IPS DF 19.7 (cell line): ENCODE measurements around the gene GPATCH2.

Experiments used
- DNase-seq: peaks from one replicate; pipeline ENCODE4 v3.0.0-alpha.2; 2013; ENCODE audit warnings: low read depth, low spot score

Gene GPATCH2

GRCh38 chr1:217630711-217631591, at the start of gene GPATCH2, which contains the start of gene SPATA17:
Gene GPATCH2, minus strand, starts transcription at chr1:217631090. Its CDS starts 119 bp downstream, at chr1:217630971.
Gene SPATA17, plus strand, starts transcription at chr1:217631344. Its CDS starts 35 bp downstream, at chr1:217631379.
- peak; percentile 52 for DNase-seq

- DNase-seq = no peak
Observed at GRCh38 chr1:217674028-217674729, 43.3 kb upstream of the GPATCH2 start.

DNA sequence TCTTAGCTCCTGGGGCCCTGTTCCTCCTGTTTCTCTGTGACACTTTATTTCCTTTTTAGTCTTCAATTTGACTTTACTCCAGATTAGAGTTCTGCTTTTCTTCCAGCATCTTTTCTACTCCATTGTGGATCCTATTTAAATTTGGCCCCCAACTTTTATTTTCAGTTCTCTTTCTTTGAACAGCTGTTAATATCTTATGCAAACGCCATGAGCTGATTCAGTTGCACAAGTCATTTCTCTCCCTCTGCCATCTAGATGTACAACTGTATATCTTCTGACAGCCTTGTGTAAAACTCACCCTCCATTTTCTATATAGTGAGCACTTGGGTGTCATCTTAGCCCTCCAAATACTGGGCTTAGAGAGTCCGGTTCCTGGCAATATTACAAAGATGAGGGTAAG, 42.5 kb upstream of the GPATCH2 start:
- no peak for DNase-seq

- no peak for DNase-seq
Observed at GRCh38 chr1:217668351-217668940, 37.6 kb upstream of the GPATCH2 start.

DNA sequence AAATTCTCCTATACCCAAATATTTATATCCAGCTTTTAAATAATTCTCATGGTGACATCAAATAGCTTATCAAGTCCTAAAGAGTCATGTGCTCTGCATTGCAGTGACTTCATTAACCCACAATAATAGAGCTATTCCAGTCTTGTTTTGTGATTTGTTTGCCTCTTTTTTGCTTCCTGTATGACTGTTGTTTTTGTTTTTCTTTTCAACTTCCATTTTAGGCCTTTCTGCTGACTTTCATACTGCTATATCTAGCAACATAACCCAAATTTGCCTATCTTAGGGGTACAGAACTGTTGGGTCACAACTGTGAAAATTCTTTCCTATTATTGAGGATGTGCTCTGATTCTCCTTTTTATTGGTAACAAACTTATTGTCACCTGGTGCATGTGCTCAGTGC, 30.5 kb upstream of the GPATCH2 start:
- no peak for DNase-seq

GRCh38 chr1:217660353-217661062, 29.6 kb upstream of the GPATCH2 start:
- no peak for DNase-seq

GRCh38 chr1:217650674-217651073, 19.8 kb upstream of the GPATCH2 start:
- no peak for DNase-seq

GRCh38 chr1:217647791-217648190, 16.9 kb upstream of the GPATCH2 start:
- DNase-seq = no peak

GRCh38 chr1:217642455-217642854, 11.6 kb upstream of the GPATCH2 start:
- DNase-seq = no peak

DNA sequence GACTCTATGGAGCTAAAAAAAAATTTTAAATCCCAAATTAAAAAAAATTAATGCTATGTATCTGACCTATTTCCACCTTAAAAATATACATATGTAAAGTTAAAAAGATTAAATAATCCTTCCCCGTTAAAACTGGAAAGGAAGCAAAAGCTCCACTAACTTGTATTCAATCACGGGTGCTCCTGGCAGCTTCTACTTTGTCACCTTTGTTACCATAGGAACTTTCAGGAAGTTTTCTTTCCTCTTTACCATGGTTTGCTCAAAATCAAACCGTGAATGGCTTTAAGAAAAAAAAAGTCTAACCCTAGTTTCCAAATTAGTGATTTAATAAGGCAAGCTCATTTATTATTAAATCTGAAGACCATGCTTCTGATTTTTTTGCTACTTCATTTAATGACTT, 3.5 kb downstream of the GPATCH2 start:
- no peak for DNase-seq

DNA sequence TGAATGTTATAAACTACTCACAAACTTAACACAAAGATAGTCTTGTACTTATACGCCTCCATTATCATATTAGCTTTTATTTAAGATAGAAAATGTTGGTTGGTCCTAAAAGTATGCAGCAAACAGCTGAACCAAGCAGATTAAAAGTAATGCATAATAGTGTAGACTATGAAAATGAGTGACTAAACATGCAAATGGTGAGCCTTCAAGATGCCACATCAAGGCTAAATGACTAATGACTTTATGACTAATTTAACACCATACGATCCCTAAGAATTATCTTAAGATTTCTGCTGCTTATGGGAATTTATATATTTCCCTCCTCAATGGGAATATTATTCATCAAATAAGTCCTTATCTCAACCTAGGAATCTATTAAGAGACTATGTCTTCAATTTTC, 4.6 kb downstream of the GPATCH2 start:
- DNase-seq = no peak

- DNase-seq = no peak
Observed at GRCh38 chr1:217622042-217622441, 8.8 kb downstream of the GPATCH2 start.

GRCh38 chr1:217620814-217621213, 10.1 kb downstream of the GPATCH2 start:
- DNase-seq = no peak

GRCh38 chr1:217617126-217617525, 13.8 kb downstream of the GPATCH2 start:
- DNase-seq = no peak

- DNase-seq = no peak
Observed at GRCh38 chr1:217614200-217614712, 16.6 kb downstream of the GPATCH2 start.

GRCh38 chr1:217605390-217605789, 25.5 kb downstream of the GPATCH2 start:
- no peak for DNase-seq

GRCh38 chr1:217602380-217602779, 28.5 kb downstream of the GPATCH2 start:
- no peak for DNase-seq

- no peak for DNase-seq
Observed at GRCh38 chr1:217599154-217599553, 31.7 kb downstream of the GPATCH2 start.

- no peak for DNase-seq
Observed at GRCh38 chr1:217590598-217590997, 40.3 kb downstream of the GPATCH2 start.

DNA sequence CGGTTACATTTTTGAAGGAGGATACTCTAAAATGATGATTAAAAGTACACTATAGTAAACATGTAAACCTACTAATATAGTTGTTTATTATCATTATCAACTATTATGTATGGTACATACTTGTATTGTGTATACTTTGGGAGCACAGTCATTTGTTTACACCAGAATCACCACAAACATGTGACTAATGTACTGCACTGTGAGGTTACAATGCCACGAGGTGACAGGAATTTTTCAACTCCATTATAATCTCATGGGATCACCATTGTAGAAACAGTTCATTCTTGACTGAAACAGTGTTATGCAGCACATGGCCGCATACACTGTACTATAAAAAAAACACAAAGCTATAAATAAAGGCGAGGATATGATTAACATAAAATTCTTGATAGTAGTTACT, 44.3 kb downstream of the GPATCH2 start:
- no peak for DNase-seq

GRCh38 chr1:217585577-217585976, 45.3 kb downstream of the GPATCH2 start:
- DNase-seq = no peak
